GM18861 (cell line): ENCODE measurements around the gene LPAR1.

Experiments
- ATAC-seq: cut with Tn5 transposase; IDR thresholded peaks from one replicate; pipeline ENCODE4 v1.9.1; 2021; ENCODE audit not compliant: unreplicated experiment

LPAR1 gene

DNA sequence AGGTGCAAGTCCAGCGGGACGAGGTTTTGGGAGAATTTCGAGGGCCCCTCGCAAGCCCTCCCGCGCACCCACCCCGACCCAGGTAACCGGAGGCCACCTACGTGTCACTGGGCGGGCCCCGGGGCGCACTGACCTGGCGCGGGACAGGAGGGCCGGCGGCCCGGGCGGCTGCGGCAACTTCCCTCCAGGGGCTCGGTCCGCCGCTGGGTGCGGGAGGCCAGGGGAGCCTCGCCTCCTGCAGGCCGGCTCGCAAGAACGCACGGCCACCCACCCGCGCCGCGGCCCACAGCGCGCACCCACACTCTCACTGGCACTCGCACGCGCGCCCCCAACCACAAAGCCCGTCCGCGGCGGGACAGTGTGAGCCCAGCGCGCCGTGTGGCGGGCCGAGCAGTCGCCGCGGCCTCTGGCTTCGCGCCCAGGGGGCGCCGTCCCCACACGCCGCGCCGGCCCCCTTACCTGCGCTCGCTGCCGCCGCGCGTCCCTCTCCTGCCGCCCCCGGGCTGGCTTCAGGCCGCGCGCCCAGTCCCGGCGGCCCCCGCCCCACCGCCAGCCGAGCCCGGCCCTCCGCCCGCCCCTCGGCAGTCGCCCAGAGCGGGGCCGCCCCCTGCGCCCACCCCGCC is 451 bp downstream of the LPAR1 start:
- peak; percentile 49 for ATAC-seq

GRCh38 chr9:111037356-111037707 is 938 bp downstream of the LPAR1 start:
- ATAC-seq, result no peak

- no peak for ATAC-seq
Observed at GRCh38 chr9:111036946-111037345, 1.3 kb downstream of the LPAR1 start.

DNA sequence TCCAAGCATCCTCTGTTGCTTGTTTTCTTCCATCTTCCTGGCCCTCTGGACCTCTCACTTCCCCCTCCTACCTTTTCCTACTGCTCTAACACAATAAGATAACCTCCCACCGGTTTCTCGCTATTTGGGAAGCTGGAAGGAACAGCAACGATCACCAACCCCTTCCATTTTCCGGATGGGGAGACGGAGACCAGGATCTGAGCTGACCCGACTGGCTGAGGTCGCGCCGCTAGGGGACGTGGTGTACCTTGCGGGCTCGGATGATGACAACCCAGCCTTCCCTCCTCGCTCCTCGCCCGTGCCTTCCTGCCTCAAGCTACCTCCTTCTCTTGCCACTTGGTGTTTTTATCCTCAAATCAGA is 1.9 kb downstream of the LPAR1 start:
- no peak for ATAC-seq

GRCh38 chr9:111035543-111036428 is 2.5 kb downstream of the LPAR1 start:
- no peak for ATAC-seq

GRCh38 chr9:111034898-111035539 is 3.3 kb downstream of the LPAR1 start:
- ATAC-seq, result no peak

DNA sequence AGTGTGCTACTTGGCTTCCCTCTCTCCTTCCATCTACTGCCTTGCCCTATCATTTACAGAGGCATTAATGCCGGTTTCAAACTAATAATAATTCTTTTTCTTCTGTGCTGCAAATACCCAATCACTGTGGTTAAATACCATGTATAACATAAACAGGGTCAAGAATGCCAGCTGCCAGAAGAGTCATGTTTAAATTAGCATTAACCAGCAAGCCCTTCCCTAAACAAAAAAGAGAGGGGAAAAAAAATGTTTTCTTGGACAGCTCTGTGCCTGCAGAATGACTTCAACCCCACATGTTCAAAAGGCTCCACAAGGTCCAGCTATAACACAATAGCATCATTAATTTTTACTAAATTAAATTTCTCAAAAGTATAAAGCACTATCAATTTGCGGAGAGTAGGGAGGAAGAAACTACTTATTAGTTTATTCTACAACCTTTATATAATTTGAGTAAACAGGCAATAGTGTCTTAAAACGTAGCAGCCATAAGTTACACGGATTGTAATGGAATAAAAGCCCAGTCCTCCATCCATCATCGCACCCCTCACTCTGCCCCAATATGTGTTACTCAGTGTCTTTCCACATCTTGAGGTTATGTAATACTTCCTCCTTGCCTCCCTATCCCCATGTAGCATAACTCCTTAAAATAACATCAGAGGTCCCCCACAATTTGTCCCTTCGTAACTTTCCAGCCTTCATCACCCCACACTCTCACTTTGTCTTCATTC is 3.9 kb downstream of the LPAR1 start:
- ATAC-seq, result no peak

DNA sequence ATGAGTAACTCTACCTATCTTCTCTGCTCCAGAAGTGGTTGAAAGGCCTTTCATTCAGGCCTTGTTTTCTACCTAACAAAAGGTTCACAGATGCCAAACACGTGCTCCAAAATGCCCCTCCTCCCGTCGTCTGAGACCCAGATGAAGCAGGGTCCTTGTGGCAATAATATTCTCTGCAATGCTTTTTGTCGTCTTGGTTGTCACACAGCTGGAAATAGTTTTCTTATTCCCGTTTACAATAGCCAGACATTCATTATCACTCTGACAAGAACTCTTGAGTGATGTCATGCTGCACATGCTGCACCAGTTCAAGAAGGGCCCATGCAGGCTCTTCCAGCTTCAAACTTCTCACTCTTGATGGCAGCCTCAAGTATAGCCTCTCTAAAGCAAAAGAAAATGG is 7.8 kb downstream of the LPAR1 start:
- no peak for ATAC-seq

GRCh38 chr9:111029260-111029659 is 9.0 kb downstream of the LPAR1 start:
- no peak for ATAC-seq

DNA sequence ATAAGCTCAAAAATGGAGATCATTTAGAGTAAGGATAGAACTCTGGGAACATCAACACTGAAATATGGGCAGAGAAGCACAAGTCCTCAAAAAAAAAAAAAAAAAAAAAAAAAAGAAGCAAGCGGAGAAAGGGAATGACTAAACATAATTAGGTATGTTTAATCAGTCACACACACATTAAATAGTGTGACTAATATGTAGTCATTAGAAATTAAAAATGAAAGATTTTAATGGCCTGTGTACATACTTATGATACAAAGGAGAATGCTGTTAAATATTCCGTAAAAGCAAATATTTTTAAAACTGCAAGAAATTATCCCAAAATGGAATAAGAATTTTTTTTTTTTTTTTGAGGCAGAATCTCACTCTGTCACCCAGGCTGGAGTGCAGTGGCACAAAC is 10.5 kb downstream of the LPAR1 start:
- ATAC-seq, result no peak

DNA sequence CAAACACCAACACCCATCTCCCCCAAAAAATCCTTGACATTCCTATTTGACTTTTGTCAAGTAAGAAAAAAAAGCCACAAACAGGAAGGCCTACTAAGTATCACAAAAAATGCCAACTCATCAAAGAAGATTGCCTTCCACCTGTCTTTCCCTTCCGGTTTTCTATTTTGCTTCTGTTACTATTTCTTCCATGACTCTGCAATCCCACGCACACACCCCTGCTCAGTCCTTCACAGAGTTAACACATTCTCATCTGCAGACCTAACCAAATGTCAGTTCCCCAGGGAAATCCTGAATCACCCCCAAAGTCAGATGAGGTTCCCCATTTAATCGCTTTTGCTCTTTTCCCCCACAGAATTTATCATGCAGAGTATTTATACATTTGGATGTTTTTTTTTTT is 15.1 kb downstream of the LPAR1 start:
- no peak for ATAC-seq

DNA sequence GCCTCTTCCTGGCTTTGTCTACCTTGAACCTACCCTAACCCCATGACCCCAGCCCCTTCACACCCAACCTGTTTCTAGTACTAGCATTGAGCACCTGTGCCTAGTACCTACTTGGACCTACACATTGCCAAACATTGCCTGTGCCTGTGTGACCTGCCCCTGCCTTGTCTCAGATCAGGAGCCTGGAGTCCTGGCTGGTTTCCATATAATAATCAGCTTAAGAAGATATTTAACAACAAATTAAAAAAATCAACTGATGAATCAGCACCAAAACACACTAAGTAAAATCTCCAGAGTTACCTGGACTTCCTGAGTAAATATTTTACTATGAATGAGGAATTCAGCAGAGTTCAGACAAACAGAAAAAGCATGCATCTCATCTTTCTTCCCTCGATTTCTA is 17.7 kb downstream of the LPAR1 start:
- no peak for ATAC-seq

GRCh38 chr9:111016426-111017045 is 21.7 kb downstream of the LPAR1 start:
- ATAC-seq, result no peak

- ATAC-seq, result no peak
Observed at GRCh38 chr9:111016016-111016415, 22.3 kb downstream of the LPAR1 start.

GRCh38 chr9:111013707-111014106 is 24.6 kb downstream of the LPAR1 start:
- ATAC-seq, result no peak

- no peak for ATAC-seq
Observed at GRCh38 chr9:111013250-111013649, 25.0 kb downstream of the LPAR1 start.

DNA sequence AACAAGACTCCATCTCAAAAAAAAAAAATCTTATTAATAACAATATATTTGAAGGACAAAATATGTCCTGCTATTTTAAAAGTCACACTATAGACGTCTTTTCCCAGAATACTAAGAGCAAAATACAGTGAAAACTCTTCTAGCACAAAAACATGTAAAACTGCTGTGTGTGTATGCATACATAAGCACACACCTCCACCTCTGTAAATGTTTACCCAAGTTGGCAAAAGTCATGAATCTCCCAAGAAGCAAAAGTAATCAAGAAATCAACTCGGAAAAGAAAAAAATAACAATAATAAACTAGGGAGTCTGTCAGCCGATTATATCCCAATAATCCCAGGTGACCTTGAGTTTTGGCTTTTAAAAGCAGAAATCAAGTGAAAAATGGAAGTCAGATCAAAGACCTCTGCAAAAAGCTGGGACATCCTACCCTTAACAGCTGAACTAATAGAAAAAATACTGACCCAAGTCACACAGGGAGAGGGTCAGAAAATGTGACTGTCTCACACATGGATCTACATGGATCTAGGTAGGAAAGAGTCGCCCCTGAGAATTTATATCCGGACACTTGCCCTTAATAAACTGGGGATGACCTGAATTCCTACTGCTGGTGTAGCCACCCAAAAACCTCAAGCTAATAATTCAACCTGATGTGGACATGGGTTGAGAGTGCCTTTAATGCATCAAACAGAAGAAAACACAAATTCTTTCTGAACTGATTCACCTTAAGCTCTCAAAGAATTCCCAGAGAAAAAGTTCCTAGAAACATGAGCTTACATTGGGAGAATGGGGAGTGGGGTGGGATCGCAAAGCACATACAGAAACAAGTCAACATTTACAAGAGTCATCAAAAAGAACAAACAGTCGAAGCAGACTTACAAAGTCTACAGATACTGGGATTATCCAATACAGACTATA is 29.9 kb downstream of the LPAR1 start:
- ATAC-seq, result no peak

DNA sequence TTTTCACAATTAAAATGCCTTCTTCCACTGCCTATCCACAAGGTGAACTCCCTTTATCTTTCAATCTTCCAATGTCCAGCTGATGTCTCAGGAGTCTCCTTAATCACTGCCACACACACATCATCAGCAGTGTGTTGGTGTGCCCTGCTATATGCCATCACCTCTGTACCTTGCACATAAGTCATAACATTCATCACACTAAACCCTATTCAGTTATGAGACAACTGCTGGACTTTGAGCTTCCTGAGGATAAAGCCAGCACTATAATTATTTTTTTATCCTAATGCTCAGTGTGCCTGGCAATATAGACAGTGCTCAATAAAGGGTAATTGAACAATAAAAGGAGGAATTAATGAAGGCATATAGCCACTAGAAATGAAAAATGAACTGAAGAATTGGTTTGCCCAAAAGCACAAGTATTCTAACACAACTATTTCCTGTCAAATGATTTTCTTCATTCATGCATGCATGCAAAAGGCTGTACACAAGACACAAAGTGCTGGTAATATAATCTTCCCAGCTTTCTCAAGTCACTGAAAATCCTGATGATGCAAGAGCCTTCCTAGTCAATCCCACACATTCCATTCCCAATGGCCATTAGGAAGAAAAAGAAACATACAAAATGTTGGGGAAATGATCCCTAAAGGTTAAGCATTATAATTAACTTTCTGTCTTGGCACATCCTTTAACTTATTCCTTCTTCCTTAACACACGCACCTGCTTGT is 32.4 kb downstream of the LPAR1 start:
- ATAC-seq, result no peak

DNA sequence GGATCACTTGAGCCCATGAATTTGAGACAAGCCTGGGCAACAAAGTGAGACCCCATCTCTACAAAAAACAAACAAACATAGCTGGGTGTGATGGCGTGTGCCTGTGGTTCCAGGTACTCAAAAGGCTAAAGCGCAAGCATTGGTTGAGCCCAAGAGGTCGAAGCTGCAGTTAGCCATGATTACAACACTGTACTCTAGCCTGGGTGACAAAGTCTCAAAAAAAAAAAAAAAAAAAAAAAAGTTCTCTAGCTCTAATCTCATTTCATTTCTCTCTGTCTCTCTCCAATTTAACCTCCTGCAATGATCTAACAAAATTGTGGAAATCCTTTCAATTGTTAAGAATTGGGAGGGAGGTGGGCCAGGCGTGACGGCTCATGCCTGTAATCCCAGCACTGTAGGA is 33.3 kb downstream of the LPAR1 start:
- no peak for ATAC-seq
